GM04504 (cell line): ENCODE data around the gene CPHXL.

Experiments
- DNase-seq: peaks from one replicate; pipeline ENCODE4 v3.0.0-alpha.2; 2012; ENCODE audit warnings: low read depth

The CPHXL gene

DNA sequence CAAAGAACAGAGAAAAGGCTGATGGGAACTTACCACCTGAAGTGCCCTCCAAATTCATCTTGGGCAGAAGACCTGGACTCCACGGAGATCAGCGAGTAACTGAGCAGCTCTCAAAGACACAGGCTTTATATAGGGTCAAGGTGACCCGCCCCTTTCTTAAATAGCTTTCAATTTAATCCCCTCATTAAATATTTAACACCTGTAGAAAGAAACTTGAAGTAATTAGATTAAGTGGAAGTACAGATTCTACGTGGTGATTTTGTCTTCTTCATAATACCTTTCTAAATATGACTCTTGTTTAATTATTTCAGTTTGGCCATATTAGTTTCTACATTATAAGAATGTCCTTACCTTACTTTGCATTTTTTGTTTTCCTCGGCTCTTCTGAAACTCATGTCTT lies 24.9 kb downstream of the CPHXL start, which contains the start of gene DUXB:
DUXB (minus strand) TSS at position 101 of the 400 bp plus-strand sequence; CDS start at position 58, 43 bp downstream.
- no peak for DNase-seq

DNA sequence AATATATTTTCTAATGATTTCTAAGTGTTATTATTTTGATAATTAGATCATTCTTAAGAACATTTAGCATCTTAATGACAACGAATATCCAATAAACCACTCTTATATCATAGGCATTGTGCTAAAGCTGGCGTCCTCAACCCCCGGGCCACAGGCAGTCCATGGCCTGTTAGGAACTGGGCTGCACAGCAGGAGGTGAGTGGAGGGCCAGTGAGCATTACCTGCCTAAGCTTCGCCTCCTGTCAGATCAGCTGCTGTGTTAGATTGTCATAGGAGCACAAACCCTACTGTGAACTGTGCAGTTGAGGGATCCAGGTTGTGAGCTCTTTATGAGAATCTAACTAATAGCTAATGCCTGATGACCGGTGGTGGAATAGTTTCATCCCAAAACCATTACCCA lies 28.7 kb downstream of the CPHXL start:
- no peak for DNase-seq

DNA sequence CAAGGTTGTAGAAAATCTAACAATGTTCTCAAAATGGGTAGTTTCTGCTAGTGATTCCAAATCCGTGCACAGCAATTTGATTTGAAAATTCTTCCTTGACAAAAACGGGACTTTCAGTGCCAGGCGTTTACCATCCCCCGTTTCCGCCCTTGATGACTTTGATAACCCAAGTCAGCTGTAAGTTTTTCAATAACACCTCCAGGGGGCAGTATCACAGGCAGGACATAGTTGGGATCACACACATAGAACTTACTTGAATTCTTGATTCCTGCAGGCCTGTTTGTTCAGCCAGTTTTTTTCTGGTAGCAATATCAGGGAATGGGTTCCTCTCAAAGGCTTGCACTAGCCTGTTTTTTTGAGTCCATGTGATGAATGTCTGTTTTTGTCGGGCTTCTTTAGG lies 30.6 kb downstream of the CPHXL start:
- no peak for DNase-seq

DNA sequence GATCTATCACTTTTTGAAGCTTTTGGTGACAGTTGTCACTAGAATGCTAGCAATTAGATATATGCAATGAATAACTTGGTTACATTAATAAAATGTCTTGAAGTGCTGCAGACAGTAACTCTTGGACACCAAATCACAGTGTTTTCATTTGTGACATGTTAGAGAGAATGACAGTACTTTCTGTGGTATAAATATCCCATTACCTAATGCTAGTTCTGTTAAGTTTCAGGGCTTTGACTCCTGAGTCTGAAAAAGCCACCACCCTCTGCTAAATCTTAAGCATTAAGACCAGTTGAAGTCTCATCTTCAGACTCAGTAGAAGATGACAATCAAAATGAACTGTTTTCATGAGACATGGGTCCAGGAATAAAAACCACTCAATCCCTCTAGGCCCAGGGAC lies 38.9 kb downstream of the CPHXL start:
- DNase-seq = no peak

DNA sequence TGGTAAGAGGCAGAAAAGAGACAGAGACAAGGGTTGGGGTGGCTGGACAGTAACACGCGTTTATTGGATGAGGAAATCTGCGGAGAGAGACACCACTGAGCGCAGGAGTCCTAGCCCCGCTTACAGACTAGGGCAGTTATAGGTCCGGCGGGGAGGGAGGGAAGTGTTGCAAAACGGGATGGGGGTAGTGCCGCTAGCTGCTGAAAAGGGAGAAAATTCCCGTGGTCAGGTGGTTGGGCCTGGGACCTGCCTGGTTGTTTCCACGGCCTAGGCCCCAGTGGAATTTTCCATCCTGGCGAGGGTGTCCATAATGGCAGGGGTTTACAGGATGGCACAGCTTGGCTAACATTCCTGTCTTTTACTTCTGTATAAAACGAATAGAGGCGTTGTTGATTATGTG lies 44.0 kb downstream of the CPHXL start:
- DNase-seq = no peak

DNA sequence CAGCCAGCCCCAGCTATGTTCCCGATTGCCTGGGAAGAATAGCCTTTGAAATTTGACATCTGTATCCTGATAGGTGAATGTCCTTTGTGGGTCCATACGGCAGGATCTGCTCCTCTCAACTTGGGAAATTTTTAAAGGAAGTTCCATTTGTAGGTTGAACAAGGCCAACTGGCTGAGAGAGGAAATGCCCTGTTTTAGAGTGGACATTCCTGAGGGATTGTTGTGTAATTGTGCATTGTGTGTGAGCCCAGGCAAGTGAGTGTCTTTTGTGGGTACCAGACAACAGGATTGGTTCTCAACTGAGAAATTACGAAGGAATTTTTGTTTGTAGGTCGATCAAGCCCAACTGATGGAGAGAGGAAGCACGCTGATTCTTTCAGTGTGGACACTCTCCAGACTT lies 46.9 kb downstream of the CPHXL start:
- no peak for DNase-seq

DNA sequence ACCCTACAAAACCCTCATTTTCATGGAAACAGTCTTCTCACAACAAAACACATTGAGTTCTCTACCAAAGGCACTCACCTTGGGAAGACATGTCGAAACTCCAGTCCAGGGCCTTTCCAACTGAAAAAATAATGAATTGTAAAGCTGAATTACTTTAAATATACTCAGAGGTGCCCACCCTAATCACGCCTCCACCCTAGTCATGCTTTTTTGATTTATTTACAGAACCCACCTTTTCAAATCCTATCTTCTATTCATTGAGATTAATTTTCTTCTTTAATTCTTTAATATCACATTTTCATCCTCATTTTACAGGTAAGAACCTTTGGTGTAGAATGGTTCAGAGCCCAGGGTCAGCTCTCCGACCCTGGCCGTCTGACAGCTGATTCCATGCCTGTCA lies 49.4 kb downstream of the CPHXL start, which contains the start of gene CPHXL2:
CPHXL2 (minus strand) TSS at position 101 of the 400 bp plus-strand sequence; CDS start at position 91, 10 bp downstream.
- no peak for DNase-seq

DNA sequence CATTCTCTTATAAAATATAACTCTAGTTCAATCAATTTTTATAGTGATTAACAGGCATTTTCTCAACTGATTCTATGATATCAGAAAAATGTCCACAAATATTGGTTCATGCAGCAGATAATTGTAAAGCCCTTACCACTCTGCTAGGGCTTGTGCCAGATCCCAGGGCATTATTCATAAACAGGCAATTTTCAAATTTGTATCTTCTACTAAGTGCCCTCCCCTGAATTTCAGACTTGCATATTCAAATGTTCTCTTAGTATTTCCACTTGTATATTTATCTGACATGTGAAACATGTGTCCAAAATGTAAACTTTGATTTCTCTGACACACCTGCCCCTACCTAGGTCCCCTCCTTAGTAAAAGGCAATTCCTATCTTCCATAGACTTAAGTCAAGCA lies 58.8 kb downstream of the CPHXL start:
- DNase-seq = no peak
